Measurements from ENCODE around the gene PIGU. TPM values are rescaled to one million over a fixed set of nuclear protein-coding genes. Genes with fewer than 3 reads are reported as not detected.

The PIGU gene
- total and polyA plus RNA-seq, 2 of the 13 experiments (the other 11 are each of a cell fraction or from before 2014, with no cell fraction given) = 45.5 to 231 TPM

DNA sequence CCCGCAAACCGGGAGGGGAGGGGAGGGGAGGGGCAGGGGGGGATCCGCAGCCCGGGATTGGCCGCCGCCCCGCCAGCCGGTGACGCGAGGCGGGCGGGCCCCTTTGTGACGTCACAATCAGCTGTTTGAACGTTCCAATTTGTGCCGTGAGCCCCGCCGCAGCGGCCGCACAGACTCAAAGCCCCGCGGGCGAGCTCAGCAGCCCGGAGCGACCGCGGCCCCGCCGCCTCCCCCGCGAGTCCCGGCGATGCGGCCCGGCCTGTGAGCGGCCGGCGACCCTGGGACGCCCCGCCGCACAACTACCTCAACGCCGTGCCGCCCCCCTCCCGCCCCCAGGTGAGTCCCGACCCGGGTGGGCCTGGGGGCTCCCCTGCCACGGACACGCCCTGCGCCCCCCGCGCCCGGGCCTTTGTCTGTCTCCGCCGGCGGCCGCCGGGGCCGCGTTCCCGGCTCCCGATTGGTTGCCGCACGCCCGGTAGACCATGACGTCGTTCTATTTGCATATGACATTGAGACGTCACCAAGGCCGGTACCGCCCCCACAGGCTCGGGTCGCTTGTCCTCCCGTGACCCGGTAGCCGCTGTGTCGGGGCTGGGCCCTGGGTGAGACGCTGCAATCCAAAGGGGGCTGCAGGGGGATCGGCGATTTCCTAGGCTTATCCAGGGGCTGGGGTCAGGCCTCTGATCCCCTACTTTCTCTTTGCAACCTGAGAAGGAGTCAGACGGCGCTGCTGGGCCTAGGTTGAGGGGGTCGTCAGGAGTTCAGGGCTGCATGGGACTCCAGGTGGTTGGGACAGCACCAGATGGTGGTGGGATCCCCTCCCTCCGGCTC, 27.5 kb upstream of the PIGU start, which contains the start of gene TP53INP2:
TSS of gene TP53INP2 (plus strand) at position 168 of the 831 bp plus-strand sequence. CDS start 4,396 bp downstream, outside the sequence.
- CTCF ChIA-PET (ENCODE audit: low intra/inter-chr PET ratio, low total read pairs) = no interaction called here
- 1% methylated on average over 34 of the region's 82 CpGs for WGBS (ENCODE audit: low lambda C conversion rate)
- POLR2A ChIA-PET = interaction anchor here (0.6 to 7.9 kb wide), 22 partner anchors 12 to 402 kb away, joined by 3 to 168 read pairs (median 6); partner anchors contain the start of genes DYNLRB1 and PIGU
- in situ Hi-C loops (cut with HindIII; ENCODE audit: extremely low pct_ligation_motif_present, low pct_unique_long_range_greater_than_20kb) (loop anchor here (10.0 kb wide), 1 partner anchor 400 kb away; the partner anchor contains the start of gene AHCY), intact Hi-C loops (cut with micrococcal nuclease; ENCODE audit: unreplicated experiment) (loop anchor here (1.0 to 10.0 kb wide), 5 partner anchors 28 to 167 kb away; no protein-coding TSS in a partner anchor)
- Histone ChIP-seq H4K20me1 (ENCODE audit: insufficient read depth, low read length) (no peaks in the 10 kb centered on the region), H3K27me3 (ENCODE audit: control insufficient read depth in 1 of 2, insufficient read depth in 2 of 2, low read length in 2 of 2) (no peaks in the 10 kb centered on the region; a peak in 1 of 5 replicates), H3K9me3 (ENCODE audit: low read length) (no peaks in the 10 kb centered on the region), H3K79me2 (ENCODE audit: insufficient read depth, low read length) (peaks cover 15% of the 10 kb centered on the region), H3K36me3 (replicated peaks in 1 of 2; ENCODE audit: control insufficient read depth in 1 of 2, insufficient read depth in 2 of 2, low read length in 2 of 2) (no peaks in the 10 kb centered on the region), H3K27ac (ENCODE audit: extremely low read length, insufficient read depth, low read length) (peak within 1 kb of the TSS; percentile 92), H3K4me1 (ENCODE audit: insufficient read depth, low read length) (peaks cover 63% of the 10 kb centered on the region), H3K4me3 (replicated peaks in 1 of 3; ENCODE audit: insufficient read depth in 1 of 3, low read depth in 2 of 3, low read length in 3 of 3) (peak within 1 kb of the TSS; percentile 82 to 98 (median 84)), H3K4me2 (ENCODE audit: low read depth, low read length) (peak within 1 kb of the TSS; percentile 97), H2AFZ (ENCODE audit: low read length) (no peak within 1 kb of the TSS), H3K9ac (ENCODE audit: insufficient read depth, low read depth, low read length) (peak within 1 kb of the TSS; percentile 96)
- ATAC-seq (peak; percentile 70), DNase-seq (ENCODE audit: low spot score) (peak; percentile 94), FAIRE-seq (no peak)
- no TSS peak for BruUV-seq (replicated peaks)
- TF ChIP-seq HNF4G (IDR thresholded peaks at IDR 0.05; ENCODE audit: borderline replicate concordance, low read depth, low read length) (peak; percentile 55; the same call in 1 of the 2 replicates), HNF4G (CRISPR knock-in tag; IDR thresholded peaks at IDR 0.05; ENCODE audit: borderline replicate concordance, low read depth) (no peak; the same call in 1 of the 2 replicates), PHF20 (CRISPR knock-in tag; IDR thresholded peaks at IDR 0.05) (peak; percentile 40; the same call in 1 of the 2 replicates), ZNF530 (CRISPR knock-in tag; IDR thresholded peaks at IDR 0.05; ENCODE audit: low read depth) (no peak), ZNF75D (CRISPR knock-in tag; IDR thresholded peaks at IDR 0.05; ENCODE audit: borderline replicate concordance) (0 out of 2 replicates have a peak, but pooled peaks have one; percentile 35), RORA (CRISPR knock-in tag; IDR thresholded peaks at IDR 0.05) (no peak), RFX1 (IDR thresholded peaks at IDR 0.05) (no peak), RXRA (CRISPR knock-in tag; IDR thresholded peaks at IDR 0.05) (peak; percentile 100), FOXJ3 (CRISPR knock-in tag; IDR thresholded peaks at IDR 0.05; ENCODE audit: borderline replicate concordance) (no peak)
- TF ChIP-seq, protein P1, sequence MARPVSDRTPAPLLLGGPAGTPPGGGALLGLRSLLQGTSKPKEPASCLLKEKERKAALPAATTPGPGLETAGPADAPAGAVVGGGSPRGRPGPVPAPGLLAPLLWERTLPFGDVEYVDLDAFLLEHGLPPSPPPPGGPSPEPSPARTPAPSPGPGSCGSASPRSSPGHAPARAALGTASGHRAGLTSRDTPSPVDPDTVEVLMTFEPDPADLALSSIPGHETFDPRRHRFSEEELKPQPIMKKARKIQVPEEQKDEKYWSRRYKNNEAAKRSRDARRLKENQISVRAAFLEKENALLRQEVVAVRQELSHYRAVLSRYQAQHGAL (CRISPR knock-in tag; IDR thresholded peaks at IDR 0.05; ENCODE audit: not compliant biosample characterization) = no peak
- TF ChIP-seq, protein P2, sequence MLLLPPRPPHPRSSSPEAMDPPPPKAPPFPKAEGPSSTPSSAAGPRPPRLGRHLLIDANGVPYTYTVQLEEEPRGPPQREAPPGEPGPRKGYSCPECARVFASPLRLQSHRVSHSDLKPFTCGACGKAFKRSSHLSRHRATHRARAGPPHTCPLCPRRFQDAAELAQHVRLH (CRISPR knock-in tag; IDR thresholded peaks at IDR 0.05; ENCODE audit: borderline replicate concordance, low read depth) = peak; percentile 1; the same call in 1 of the 2 replicates
- TF ChIP-seq, protein P3, sequence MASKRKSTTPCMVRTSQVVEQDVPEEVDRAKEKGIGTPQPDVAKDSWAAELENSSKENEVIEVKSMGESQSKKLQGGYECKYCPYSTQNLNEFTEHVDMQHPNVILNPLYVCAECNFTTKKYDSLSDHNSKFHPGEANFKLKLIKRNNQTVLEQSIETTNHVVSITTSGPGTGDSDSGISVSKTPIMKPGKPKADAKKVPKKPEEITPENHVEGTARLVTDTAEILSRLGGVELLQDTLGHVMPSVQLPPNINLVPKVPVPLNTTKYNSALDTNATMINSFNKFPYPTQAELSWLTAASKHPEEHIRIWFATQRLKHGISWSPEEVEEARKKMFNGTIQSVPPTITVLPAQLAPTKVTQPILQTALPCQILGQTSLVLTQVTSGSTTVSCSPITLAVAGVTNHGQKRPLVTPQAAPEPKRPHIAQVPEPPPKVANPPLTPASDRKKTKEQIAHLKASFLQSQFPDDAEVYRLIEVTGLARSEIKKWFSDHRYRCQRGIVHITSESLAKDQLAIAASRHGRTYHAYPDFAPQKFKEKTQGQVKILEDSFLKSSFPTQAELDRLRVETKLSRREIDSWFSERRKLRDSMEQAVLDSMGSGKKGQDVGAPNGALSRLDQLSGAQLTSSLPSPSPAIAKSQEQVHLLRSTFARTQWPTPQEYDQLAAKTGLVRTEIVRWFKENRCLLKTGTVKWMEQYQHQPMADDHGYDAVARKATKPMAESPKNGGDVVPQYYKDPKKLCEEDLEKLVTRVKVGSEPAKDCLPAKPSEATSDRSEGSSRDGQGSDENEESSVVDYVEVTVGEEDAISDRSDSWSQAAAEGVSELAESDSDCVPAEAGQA (IDR thresholded peaks at IDR 0.05; ENCODE audit: low read depth) = peak; percentile 55
- TF ChIP-seq, protein P3 (CRISPR knock-in tag; IDR thresholded peaks at IDR 0.05; ENCODE audit: borderline replicate concordance) = 0 out of 2 replicates have a peak, but pooled peaks have one; percentile 9
- TF ChIP-seq, protein P4, sequence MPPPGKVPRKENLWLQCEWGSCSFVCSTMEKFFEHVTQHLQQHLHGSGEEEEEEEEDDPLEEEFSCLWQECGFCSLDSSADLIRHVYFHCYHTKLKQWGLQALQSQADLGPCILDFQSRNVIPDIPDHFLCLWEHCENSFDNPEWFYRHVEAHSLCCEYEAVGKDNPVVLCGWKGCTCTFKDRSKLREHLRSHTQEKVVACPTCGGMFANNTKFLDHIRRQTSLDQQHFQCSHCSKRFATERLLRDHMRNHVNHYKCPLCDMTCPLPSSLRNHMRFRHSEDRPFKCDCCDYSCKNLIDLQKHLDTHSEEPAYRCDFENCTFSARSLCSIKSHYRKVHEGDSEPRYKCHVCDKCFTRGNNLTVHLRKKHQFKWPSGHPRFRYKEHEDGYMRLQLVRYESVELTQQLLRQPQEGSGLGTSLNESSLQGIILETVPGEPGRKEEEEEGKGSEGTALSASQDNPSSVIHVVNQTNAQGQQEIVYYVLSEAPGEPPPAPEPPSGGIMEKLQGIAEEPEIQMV (CRISPR knock-in tag; IDR thresholded peaks at IDR 0.05; ENCODE audit: low read depth) = no peak
